ENCODE measurements around the gene CDHR3.

DNA sequence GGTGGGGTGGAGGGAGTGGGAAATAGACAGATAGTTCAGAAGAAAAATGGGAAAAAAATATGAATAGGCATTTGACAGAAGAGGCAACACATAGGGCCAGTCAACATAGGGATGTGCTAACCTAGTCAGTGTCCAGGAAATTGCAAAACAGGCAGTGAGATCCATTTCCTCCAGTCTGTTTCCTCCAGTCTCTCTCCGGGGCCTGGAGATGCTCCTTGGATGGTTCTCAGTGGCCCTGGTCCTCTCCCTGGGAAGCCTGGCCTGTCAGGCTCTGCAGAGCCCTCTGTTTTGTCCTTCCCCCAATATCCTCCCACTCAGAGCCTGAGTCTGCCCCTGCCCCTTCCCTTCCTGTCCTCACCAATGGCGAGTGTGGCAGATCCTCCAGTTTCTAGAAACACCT, 96.5 kb downstream of the CDHR3 start:
- TF ChIP-seq, protein P1, sequence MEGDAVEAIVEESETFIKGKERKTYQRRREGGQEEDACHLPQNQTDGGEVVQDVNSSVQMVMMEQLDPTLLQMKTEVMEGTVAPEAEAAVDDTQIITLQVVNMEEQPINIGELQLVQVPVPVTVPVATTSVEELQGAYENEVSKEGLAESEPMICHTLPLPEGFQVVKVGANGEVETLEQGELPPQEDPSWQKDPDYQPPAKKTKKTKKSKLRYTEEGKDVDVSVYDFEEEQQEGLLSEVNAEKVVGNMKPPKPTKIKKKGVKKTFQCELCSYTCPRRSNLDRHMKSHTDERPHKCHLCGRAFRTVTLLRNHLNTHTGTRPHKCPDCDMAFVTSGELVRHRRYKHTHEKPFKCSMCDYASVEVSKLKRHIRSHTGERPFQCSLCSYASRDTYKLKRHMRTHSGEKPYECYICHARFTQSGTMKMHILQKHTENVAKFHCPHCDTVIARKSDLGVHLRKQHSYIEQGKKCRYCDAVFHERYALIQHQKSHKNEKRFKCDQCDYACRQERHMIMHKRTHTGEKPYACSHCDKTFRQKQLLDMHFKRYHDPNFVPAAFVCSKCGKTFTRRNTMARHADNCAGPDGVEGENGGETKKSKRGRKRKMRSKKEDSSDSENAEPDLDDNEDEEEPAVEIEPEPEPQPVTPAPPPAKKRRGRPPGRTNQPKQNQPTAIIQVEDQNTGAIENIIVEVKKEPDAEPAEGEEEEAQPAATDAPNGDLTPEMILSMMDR (IDR thresholded peaks at IDR 0.05), result no peak
- TF ChIP-seq POLR2A (IDR thresholded peaks at IDR 0.05), result no peak
